DMS53 (cell line): ENCODE data around the gene NFKBIE.

Source experiments
- DNase-seq: peaks from one replicate; lab custom pipeline; 2025; lab: John Stamatoyannopoulos, UW

Gene NFKBIE

DNA sequence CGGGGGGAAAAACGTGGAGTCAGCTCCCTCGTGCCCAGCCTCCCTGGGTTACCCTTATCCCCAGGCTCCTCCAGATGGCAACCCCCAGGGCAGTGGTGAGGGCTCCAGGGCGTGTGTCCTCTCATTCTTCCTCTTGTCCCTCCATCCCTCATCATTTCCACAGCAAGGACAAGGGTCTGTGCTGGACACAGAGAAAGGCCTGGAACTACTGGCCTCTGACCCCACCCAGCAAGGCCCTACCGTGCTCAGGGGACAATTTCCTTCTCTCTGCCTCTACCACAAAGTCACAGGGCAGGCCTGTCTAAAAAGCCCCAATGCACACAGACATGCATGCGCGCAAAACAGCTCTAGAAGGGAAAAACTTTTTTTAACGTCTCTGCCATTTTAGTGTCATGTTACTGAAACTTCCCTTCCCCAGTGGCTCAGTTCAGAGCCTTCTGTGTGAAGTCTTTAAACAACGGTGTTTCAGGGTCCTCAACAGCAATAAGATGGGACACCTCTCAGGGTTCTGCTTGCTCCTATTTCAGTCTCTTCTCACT lies 7.0 kb downstream of the NFKBIE start:
- no peak for DNase-seq

DNA sequence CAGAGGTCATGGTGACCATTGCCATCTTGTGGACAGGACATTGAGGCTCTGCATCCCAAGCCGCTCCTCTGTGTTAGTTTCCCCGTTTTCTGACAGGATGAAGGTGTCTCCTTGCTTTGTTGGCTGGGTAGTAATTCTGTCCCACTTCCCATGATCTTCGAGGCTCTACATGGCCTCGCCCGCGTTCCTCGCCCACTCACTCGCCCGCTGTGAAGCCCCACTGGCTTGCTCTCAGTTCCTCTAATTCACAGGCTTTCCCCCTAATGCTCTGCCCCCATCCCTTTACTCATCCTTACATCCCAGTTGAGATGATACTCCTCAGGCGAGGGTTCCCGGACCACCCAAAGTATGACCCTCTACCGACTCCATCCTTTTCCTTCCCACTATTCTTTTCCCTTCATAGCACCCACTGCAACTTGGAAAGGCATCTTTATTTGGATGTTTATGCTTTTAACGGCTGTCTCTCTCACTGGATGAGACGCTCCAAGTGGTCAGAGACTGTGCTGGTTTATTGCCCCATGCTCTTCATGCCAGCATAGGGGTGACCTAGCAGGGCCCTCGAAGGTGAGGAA lies 7.5 kb downstream of the NFKBIE start:
- no peak for DNase-seq

GRCh38 chr6:44257025-44257752 lies 8.2 kb downstream of the NFKBIE start, which contains the start of gene SLC35B2:
SLC35B2 (minus strand) TSS chr6:44257528; CDS start chr6:44257410, 118 bp downstream.
- peak; percentile 88 for DNase-seq

DNA sequence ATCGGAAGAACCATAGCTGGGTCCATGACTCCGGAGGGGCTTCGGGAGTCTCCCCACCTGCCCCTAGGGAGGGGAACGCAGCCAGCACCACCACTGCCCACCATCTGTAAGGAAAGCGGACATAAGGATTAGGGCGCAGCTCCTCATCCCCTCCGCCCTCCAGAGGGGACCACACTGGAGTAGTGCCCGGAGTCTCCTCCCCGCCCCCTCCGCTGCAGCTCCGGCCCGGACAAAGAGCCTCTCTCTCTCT lies 8.7 kb downstream of the NFKBIE start:
- DNase-seq: no peak

DNA sequence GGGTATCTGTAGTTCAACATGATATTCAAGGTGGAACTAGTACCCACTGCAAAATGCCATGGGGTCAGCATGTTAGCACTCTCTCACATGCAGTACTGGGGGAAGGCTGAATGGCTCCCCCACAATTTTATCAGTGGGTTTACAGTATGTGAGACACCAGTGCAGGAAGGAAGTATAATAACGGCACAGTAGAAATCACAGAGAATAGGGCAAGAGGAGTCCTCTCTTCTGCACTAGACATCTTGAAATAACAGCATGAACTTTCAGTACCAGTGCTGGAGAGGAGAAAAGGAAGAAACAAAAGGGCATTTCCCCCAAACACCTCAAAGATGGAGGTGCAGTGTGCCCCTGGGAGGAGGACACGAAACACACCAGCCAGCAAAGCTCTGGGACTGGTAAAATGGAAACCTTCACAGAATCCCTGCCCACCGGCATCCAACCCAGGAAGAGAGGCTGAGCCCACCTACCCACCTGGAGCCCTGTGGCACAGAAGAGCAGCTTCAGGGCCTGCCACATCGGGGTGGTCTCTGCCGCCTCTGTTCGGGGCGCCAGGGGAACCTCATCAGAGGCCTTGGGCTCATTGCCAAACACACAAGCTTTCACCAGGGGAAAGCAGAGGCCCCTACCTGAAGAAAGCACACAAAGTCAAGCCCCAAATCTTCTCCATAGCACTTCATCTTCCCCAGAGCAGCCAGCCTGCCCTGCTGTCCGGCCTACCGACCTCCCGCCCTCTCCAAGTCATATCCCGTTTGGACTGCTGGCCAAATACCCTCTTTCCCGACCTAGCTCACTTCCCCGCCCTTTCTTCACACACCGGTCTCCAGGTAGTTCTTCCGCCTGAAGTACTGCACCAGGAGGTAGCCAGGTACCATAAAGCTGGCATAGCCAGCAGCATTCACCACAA lies 9.2 kb downstream of the NFKBIE start:
- peak; percentile 74 for DNase-seq

DNA sequence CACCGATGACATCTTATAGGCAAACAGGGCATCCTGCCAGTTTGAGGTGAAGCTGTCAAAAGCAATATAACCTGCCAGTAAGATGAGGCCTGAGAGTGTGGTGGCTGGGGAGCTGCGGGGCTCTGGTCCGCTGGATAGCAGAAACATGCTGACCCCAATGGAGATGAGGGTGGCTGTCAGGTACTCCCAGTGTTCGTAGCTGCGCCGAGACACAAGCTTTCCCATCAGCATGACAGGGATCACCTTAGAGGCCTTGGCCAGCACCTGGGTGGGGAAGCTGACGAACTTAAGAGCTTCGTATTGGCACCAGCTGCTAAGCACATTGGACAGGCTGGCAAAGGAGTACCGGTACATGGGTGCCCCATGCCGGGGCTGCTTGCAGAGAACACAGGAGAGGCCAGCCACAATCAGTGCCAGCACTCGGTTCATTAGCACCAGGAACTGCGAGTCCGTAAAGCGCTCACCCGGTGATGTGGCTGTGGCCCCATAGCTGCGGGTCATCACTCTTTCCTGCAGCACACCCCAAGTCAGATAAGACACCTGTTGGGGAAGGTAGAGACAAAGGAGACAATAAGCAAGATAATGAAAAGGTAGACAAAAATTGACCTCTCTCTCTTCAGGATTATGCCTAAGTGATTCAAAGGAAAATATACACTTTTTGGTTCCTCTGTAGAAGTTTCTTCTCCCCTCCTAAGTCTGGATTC lies 10.1 kb downstream of the NFKBIE start:
- DNase-seq: peak; percentile 73

- DNase-seq: peak; percentile 67
These were observed 10.9 kb downstream of the NFKBIE start for GRCh38 chr6:44254191-44255104.

- peak; percentile 84 for DNase-seq
These were observed 11.8 kb downstream of the NFKBIE start for GRCh38 chr6:44253307-44254101.

- DNase-seq: no peak
These were observed 13.5 kb downstream of the NFKBIE start for GRCh38 chr6:44251576-44252524.

DNA sequence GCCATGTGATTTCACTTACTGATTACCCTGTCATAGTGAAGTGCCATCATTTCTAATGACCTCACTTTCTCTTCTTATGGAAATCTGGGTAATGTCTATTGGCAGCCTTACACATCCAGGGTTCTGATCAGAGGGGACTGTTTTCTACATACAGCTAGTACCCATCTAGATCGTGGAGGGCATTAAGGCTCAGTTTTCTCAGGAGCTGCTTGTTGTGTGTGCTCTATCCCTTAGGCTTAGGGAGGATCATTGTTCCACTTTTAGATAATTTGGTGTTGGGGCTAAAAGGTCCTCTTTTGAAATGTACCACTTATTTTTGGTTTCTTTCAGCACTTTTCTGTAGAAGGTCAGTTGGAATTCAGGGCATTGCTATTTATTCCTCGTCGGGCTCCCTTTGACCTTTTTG lies 14.6 kb downstream of the NFKBIE start:
- peak; percentile 47 for DNase-seq

GRCh38 chr6:44250067-44250717 lies 15.2 kb downstream of the NFKBIE start:
- DNase-seq: no peak

DNA sequence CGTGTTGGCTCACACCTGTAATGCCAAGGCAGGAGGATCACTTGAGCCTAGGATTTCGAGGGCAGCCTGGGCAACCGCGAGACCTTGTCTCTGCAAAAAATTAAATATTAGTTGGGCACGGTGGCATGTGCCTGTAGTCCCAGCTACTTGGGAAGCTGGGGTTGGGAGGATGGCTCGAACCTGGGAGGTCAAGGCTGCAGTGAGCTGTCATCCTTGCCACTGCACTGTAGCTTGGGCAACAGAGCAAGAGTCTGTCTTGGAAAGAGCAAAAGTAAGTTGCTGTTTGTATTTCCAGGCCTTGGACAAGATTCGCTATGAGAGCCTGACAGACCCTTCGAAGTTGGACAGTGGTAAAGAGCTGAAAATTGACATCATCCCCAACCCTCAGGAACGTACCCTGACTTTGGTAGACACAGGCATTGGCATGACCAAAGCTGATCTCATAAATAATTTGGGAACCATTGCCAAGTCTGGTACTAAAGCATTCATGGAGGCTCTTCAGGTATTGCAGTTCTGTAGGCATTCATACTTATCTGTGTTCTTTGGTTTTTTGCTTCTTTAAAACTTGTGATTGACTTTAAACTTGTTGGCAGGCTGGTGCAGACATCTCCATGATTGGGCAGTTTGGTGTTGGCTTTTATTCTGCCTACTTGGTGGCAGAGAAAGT lies 16.1 kb downstream of the NFKBIE start:
- no peak for DNase-seq

GRCh38 chr6:44248579-44248978 lies 16.8 kb downstream of the NFKBIE start:
- DNase-seq: no peak

DNA sequence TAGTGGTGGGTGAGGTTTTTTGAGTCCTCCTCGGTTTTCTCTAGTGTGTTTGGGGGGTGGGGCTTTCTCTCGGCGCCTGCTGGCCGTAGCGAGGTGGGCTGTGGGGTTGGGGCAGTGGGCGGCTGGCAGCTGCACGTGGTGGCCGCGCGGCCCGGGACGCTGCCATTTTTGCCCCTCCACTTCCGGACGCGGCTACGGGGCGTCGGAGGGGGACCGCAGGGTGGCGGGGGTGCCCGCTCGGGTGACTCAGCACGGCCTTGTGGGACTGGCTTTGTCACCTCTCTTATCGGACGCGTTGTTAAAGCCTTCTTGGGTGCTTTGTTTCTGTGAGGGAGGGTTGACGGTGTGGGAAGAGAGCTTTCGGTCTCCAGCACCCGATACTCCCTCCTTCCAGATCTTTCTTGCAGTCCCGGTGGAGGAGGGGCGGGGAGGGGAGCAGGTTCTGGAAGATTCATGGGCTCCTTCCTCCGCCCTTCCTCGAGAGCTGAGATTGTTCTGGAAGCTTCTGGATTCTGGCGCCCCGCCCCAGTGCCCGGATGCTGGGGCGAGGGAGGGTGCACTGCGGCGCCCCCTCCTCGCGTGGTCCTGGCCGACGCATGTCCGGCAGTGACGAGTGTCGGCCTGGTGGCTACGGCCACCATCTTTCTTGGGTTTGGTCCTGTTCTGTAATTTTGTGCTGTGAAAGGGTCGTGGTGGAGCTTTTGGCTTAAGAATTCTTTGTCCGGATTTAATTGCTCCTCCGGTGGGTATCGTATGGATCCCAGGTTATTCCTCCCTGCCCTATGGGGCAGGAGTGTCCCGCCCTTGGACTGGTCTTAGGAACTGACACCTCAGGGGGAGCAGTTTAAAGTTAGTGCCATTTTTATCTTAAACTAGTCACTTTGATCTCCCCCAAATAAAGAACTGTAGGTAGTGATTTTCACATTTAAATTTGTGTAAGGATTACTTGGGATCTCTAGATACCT lies 17.7 kb downstream of the NFKBIE start:
- peak; percentile 80 for DNase-seq

- DNase-seq: peak; percentile 100
These were observed 18.6 kb downstream of the NFKBIE start, which contains the start of gene HSP90AB1 for GRCh38 chr6:44246663-44247337. HSP90AB1 (plus strand) TSS chr6:44247101; CDS start chr6:44248630, 1,529 bp downstream.
